DND-41 (cell line): ENCODE measurements around the gene NBPF1.
"Not testable (repeated sequence)": the region's sequence is repeated elsewhere in the genome, so short reads cannot be mapped to it uniquely, and the experiment has no call there.

Source experiments
- ATAC-seq: fragments of 200-7000 bp; cut with Tn5 transposase; 3 replicates; pipeline ENCODE4 v1.9.1; 2021; ENCODE audit warnings: low read depth; ENCODE audit not compliant: insufficient read depth
- DNase-seq: peaks from one replicate; pipeline ENCODE4 v3.0.0-alpha.2; 2020
- H2AFZ ChIP-seq: 2 replicates; pipeline ENCODE4 v1.6.0; 2012; ENCODE audit warnings: low read depth, low read length
- H3K27ac ChIP-seq: 2 replicates; pipeline ENCODE4 v1.5.1; 2012; ENCODE audit warnings: low read length, inconsistent platforms
- H3K27me3 ChIP-seq: fragments of 200-600 bp; sonication (generic); 2 replicates; pipeline ENCODE4 v1.6.0; 2012; ENCODE audit warnings: low read length, mild to moderate bottlenecking, inconsistent platforms; ENCODE audit not compliant: insufficient read depth, poor library complexity
- H3K36me3 ChIP-seq: 2 replicates; pipeline ENCODE4 v1.5.1; 2012; ENCODE audit warnings: low read length, inconsistent platforms; ENCODE audit not compliant: insufficient read depth
- H3K4me1 ChIP-seq: 2 replicates; pipeline ENCODE4 v1.5.1; 2012; ENCODE audit warnings: mild to moderate bottlenecking, low read length; ENCODE audit not compliant: insufficient read depth
- H3K4me2 ChIP-seq: 2 replicates; pipeline ENCODE4 v1.6.0; 2012; ENCODE audit warnings: mild to moderate bottlenecking, moderate library complexity, low read length, inconsistent platforms; ENCODE audit not compliant: insufficient read depth
- H3K4me3 ChIP-seq, 2 experiments: fragments of 200-600 bp in 1 of 2; shearing (Covaris generic) in 1 of 2; 2 replicates each; pipeline ENCODE4 v1.5.1; 2012 to 2016; ENCODE audit warnings: inconsistent platforms in 2 of 2, low read length in 2 of 2, mild to moderate bottlenecking in 2 of 2, low read depth in 1 of 2, moderate library complexity in 1 of 2
- H3K79me2 ChIP-seq: 2 replicates; pipeline ENCODE4 v1.6.0; 2012; ENCODE audit warnings: low read length, inconsistent platforms; ENCODE audit not compliant: insufficient read depth
- H3K9ac ChIP-seq: 2 replicates; pipeline ENCODE4 v1.6.0; 2012; ENCODE audit warnings: low read depth, mild to moderate bottlenecking, inconsistent platforms, low read length, moderate library complexity
- H3K9me3 ChIP-seq: 2 replicates; pipeline ENCODE4 v1.5.1; 2012; ENCODE audit warnings: low read length, moderate library complexity, mild to moderate bottlenecking, inconsistent platforms; ENCODE audit not compliant: insufficient read depth, severe bottlenecking
- H4K20me1 ChIP-seq: 2 replicates; pipeline ENCODE4 v1.6.0; 2012; ENCODE audit warnings: low read length; ENCODE audit not compliant: insufficient read depth
- CTCF ChIP-seq: IDR thresholded peaks from 2 replicates; pipeline ENCODE4 v1.5.1; 2012; ENCODE audit warnings: borderline replicate concordance, low read length, moderate library complexity, mild to moderate bottlenecking; ENCODE audit not compliant: poor library complexity, severe bottlenecking; ENCODE audit errors: extremely low read depth
- EZH2 ChIP-seq: IDR thresholded peaks from 3 replicates; pipeline ENCODE4 v1.6.1; 2012; ENCODE audit warnings: borderline replicate concordance, low read depth, mild to moderate bottlenecking, moderate library complexity, low read length, inconsistent platforms; ENCODE audit not compliant: severe bottlenecking

NBPF1 gene

GRCh38 chr1:16644482-16645270 is 31.3 kb upstream of the NBPF1 start:
- peak; percentile 69 for TF ChIP-seq CTCF
- peak overlapping the region; percentile 74 for H3K9ac ChIP-seq
- peak overlapping the region; percentile 79 for H2AFZ ChIP-seq
- H3K79me2 ChIP-seq: peaks cover 46% of the 10 kb centered on the region
- peak overlapping the region; percentile 72 for H3K27ac ChIP-seq
- peaks cover 33% of the 10 kb centered on the region for H3K4me1 ChIP-seq
- peak overlapping the region; percentile 61 to 69 for H3K4me3 ChIP-seq
- not testable (repeated sequence) for H4K20me1 ChIP-seq, H3K27me3 ChIP-seq, H3K9me3 ChIP-seq
- ATAC-seq (peak; percentile 87), DNase-seq (peak; percentile 99)
- H3K36me3 ChIP-seq: peaks cover 11% of the 10 kb centered on the region; the same call in 1 of the 2 replicates
- H3K4me2 ChIP-seq: peak overlapping the region; percentile 79

DNA sequence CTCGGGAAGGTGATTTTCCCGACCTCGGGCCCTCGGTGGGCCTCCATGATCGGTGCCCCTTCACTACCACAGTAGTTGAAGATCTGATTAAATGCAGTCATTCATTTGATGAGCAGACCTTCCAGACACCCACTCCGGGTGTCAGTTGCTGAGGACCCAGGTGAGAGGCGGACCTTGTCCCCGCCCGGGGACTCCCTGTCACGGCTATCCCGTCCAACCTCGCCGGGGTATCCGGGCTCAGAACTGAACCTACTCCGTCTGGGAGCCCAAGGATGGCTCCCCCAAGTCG is 30.8 kb upstream of the NBPF1 start:
- Histone ChIP-seq H3K9me3 (no peaks in the 10 kb centered on the region), H3K4me2 (peak overlapping the region; percentile 79), H3K4me3 (peak overlapping the region; percentile 61 to 69), H3K9ac (peak overlapping the region; percentile 74), H3K36me3 (peaks cover 12% of the 10 kb centered on the region), H4K20me1 (0 out of 2 replicates have a peak, but pooled peaks cover 7% of the 10 kb centered on the region), H3K79me2 (peaks cover 52% of the 10 kb centered on the region), H3K27me3 (no peaks in the 10 kb centered on the region), H2AFZ (peak overlapping the region; percentile 79), H3K27ac (peak overlapping the region; percentile 72), H3K4me1 (peaks cover 33% of the 10 kb centered on the region)
- ATAC-seq (peak; percentile 51), DNase-seq (no peak)
- TF ChIP-seq CTCF (no peak), EZH2 (no peak)

DNA sequence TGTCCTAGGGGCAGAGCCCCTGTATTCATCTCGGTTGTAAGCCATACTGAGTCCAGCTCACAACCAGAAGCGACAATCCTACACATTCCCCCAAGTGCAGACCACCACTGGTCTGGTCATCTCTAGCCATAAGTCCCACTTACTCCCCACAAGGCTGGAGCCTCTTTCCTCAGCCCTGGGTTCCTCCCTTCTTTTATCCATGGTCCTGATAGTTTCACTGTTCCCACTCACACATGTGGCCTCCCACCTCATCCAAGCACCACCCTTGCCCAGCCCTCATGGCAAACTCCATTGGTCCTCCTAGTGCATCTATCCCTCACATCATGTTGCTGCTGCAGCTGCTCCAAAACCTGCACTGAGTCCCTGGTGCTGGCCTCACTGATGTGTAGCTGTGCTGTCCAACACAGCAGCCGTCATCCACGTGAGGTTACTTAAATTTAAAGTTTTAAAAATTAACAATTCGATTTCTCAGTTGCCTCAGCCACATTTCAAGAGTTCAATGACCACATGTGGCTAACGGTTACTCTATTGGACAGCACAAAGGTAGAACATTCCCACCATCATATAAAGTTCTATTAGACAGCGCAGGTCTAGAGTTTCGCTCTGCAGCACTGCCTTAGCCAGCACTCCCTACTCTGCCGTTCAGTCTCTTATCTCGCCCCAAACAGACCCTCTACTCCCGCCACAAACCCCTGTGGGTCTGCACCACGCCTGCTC is 30.3 kb upstream of the NBPF1 start:
- H3K27ac ChIP-seq: peak overlapping the region; percentile 72
- peak; percentile 30 for ATAC-seq
- not testable (repeated sequence) for H3K9me3 ChIP-seq, H3K27me3 ChIP-seq
- H2AFZ ChIP-seq: peak overlapping the region; percentile 79
- H3K4me3 ChIP-seq: peak overlapping the region; percentile 61 to 69
- peaks cover 14% of the 10 kb centered on the region for H3K36me3 ChIP-seq
- H3K4me2 ChIP-seq: peak overlapping the region; percentile 79
- peak; percentile 3 for TF ChIP-seq CTCF
- H4K20me1 ChIP-seq: 0 out of 2 replicates have a peak, but pooled peaks cover 10% of the 10 kb centered on the region
- H3K4me1 ChIP-seq: peaks cover 33% of the 10 kb centered on the region
- H3K9ac ChIP-seq: peak overlapping the region; percentile 74
- peak; percentile 29 for DNase-seq
- H3K79me2 ChIP-seq: peaks cover 55% of the 10 kb centered on the region

GRCh38 chr1:16643001-16643411 is 29.6 kb upstream of the NBPF1 start:
- H3K27me3 ChIP-seq, H3K9me3 ChIP-seq, H2AFZ ChIP-seq, ATAC-seq: not testable (repeated sequence)
- Histone ChIP-seq H4K20me1 (0 out of 2 replicates have a peak, but pooled peaks cover 10% of the 10 kb centered on the region), H3K4me3 (peak overlapping the region in 1 of 2 experiments; percentile 69; a peak in 2 of 4 replicates), H3K9ac (peak overlapping the region; percentile 74), H3K27ac (peak overlapping the region; percentile 46), H3K36me3 (peaks cover 14% of the 10 kb centered on the region), H3K4me1 (peaks cover 33% of the 10 kb centered on the region), H3K4me2 (peak overlapping the region; percentile 79), H3K79me2 (peaks cover 57% of the 10 kb centered on the region)
- DNase-seq: peak; percentile 15

DNA sequence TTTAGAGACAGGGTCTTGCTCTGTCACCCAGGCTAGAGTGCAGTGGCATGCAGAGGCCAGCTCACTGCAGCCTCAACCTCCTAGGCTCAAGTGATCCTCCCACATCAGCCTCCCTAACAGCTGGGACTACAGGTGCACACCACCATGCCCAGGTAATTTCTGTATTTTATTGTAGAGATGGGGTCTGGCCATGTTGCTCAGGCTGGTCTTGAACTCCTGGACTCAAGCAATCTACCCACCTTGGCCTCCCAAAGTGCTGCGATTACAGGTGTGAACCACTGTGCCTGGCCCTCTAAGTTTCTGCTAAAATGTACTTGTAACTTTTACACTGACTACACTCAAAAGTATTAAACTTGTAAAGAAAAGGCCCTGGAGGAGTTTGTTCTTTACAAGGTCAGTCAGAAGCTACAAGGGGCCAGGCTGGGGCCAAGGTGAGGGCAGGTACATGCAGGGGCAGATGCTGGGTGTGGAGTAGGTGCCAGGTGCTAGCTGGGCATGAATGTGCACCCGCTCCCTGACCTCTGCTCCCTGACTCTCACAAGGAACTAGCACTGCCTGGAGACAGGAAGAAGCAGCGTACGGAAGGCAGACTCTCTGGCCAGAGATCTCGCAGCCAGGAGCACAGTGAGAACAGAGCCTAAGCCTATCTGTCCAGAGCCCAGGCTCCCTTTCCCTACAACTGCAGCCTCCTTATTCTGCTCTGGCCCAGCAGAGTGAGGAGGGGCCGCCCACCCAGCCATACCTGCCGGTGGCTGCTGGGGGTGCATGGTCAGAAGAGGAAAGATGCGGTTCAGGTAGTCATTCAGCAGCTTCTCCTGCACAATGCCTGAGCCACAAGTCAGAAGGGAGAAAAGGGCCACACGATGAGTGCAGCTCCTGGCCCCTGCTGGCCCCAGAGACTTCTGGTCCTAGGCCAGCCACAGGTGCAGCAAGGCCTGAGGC is 28.9 kb upstream of the NBPF1 start:
- Histone ChIP-seq H3K36me3 (peaks cover 14% of the 10 kb centered on the region), H3K4me1 (peaks cover 33% of the 10 kb centered on the region), H4K20me1 (0 out of 2 replicates have a peak, but pooled peaks cover 10% of the 10 kb centered on the region), H3K9ac (peak overlapping the region; percentile 74), H3K4me3 (peak overlapping the region in 1 of 2 experiments; percentile 69; a peak in 1 of 4 replicates), H3K4me2 (peak overlapping the region; percentile 79), H3K79me2 (peaks cover 58% of the 10 kb centered on the region)
- DNase-seq, H3K9me3 ChIP-seq, ATAC-seq, H3K27me3 ChIP-seq, H3K27ac ChIP-seq, H2AFZ ChIP-seq: not testable (repeated sequence)
